HCT116 (cell line): ENCODE results near the gene SCFD2. TPM values are rescaled to one million over a fixed set of nuclear protein-coding genes. Genes with fewer than 3 reads are reported as not detected.

Source experiments
- ATAC-seq: fragments of 200-7000 bp; cut with Tn5 transposase; 2 replicates; pipeline ENCODE4 v1.9.1; 2020; ENCODE audit warnings: mild to moderate bottlenecking, moderate library complexity
- BruUV-seq: library from RNA; stranded (reverse); fragments of 400-500 nt; replicated peaks from 2 replicates; lab custom pipeline; 2021; lab: Mats Ljungman, UMichigan
- CTCF ChIA-PET: fragments of 300-600 bp; sonication (Branson Sonifier 250); formaldehyde crosslinking; loops from one replicate; lab custom pipeline; 2021; ENCODE audit warnings: antibody characterized with exemption; lab: Charles Lee
- POLR2A ChIA-PET: fragments of 300-600, 350-600 bp; sonication (Branson Sonifier 250); formaldehyde crosslinking; loops from one replicate; lab custom pipeline; 2021; ENCODE audit warnings: antibody characterized with exemption; lab: Charles Lee
- RAD21 ChIA-PET, 2 experiments: fragments of 300-600 bp; sonication (Branson Sonifier 250); formaldehyde crosslinking; loops; one replicate each; lab custom pipeline; 2023; ENCODE audit warnings: low total read pairs in 2 of 2; ENCODE audit not compliant: uncharacterized antibody in 2 of 2, unreplicated experiment in 2 of 2, low non-redundant PET in 1 of 2; lab: Charles Lee
- DNase-seq: peaks from one replicate; pipeline ENCODE4 v3.0.0-alpha.2; 2010; ENCODE audit warnings: low read depth, low spot score
- H2AFZ ChIP-seq: fragments of 200-600 bp; shearing (Covaris generic), sonication (generic); 2 replicates; pipeline ENCODE4 v1.6.1; 2017; ENCODE audit warnings: low read depth, mixed run types, mixed read lengths, antibody characterized with exemption, low read length; ENCODE audit not compliant: poor library complexity, severe bottlenecking
- H3K27ac ChIP-seq: 2 replicates; pipeline ENCODE4 v1.5.1; 2012; ENCODE audit warnings: low read depth, low read length
- H3K27me3 ChIP-seq: fragments of 200-600 bp; sonication (generic); 2 replicates; pipeline ENCODE4 v1.6.1; 2016; ENCODE audit warnings: mixed run types, low read length, mixed read lengths; ENCODE audit not compliant: insufficient read depth
- H3K36me3 ChIP-seq, 2 experiments: fragments of 200-500 bp in 1 of 2; fragments of 200-600 bp in 1 of 2; sonication (Bioruptor generic) in 1 of 2; sonication (generic) in 1 of 2; 2 replicates each; pipeline versions ENCODE4 v1.5.1 to v1.6.1; 2014 to 2016; ENCODE audit warnings: low read length in 2 of 2, inconsistent platforms in 1 of 2, mixed read lengths in 1 of 2, mixed run types in 1 of 2; ENCODE audit not compliant: insufficient read depth in 2 of 2, control insufficient read depth in 1 of 2
- H3K4me1 ChIP-seq, 2 experiments: fragments of 200-600 bp in 1 of 2; sonication (generic) in 1 of 2; 2 replicates each; pipeline versions ENCODE4 v1.5.1 to v1.6.1; 2012 to 2017; ENCODE audit warnings: low read length in 2 of 2, inconsistent platforms in 1 of 2, mild to moderate bottlenecking in 1 of 2, mixed read lengths in 1 of 2, mixed run types in 1 of 2, moderate library complexity in 1 of 2; ENCODE audit not compliant: insufficient read depth in 2 of 2, control insufficient read depth in 1 of 2
- H3K4me2 ChIP-seq: fragments of 200-600 bp; sonication (generic); 2 replicates; pipeline ENCODE4 v1.6.1; 2017; ENCODE audit warnings: mixed run types, low read length, mixed read lengths
- H3K4me3 ChIP-seq, 2 experiments: fragments of 200-600 bp in 1 of 2; sonication (generic) in 1 of 2; replicated peaks in 1 of 2; 2 replicates each; pipeline ENCODE4 v1.5.1; 2011 to 2016; ENCODE audit warnings: low read length in 2 of 2, control low read depth in 1 of 2, low read depth in 1 of 2, mild to moderate bottlenecking in 1 of 2, mixed read lengths in 1 of 2, mixed run types in 1 of 2
- H3K79me2 ChIP-seq: fragments of 200-600 bp; sonication (generic); 2 replicates; pipeline ENCODE4 v1.6.1; 2017; ENCODE audit warnings: mild to moderate bottlenecking, mixed run types, low read length, moderate library complexity, mixed read lengths; ENCODE audit not compliant: insufficient read depth
- H3K9ac ChIP-seq: fragments of 200-600 bp; sonication (generic); 2 replicates; pipeline ENCODE4 v1.6.1; 2016; ENCODE audit warnings: low read length, mixed read lengths
- H3K9me2 ChIP-seq: fragments of 200-600 bp; sonication (generic), shearing (Covaris generic); 2 replicates; pipeline ENCODE4 v1.6.1; 2017; ENCODE audit warnings: mixed run types, mild to moderate bottlenecking, moderate library complexity; ENCODE audit not compliant: insufficient read depth
- H3K9me3 ChIP-seq, 2 experiments: fragments of 200-500 bp in 1 of 2; fragments of 200-600 bp in 1 of 2; sonication (Bioruptor generic) in 1 of 2; sonication (generic) in 1 of 2; 2 replicates each; pipeline ENCODE4 v1.6.1; 2014 to 2017; ENCODE audit warnings: low read length in 2 of 2, mixed read lengths in 2 of 2, inconsistent platforms in 1 of 2, low read depth in 1 of 2, mild to moderate bottlenecking in 1 of 2, mixed run types in 1 of 2, moderate library complexity in 1 of 2; ENCODE audit not compliant: control insufficient read depth in 1 of 2, insufficient read depth in 1 of 2
- H4K20me1 ChIP-seq: fragments of 200-600 bp; sonication (generic), shearing (Covaris generic); 2 replicates; pipeline ENCODE4 v1.6.1; 2017; ENCODE audit warnings: mixed run types, mild to moderate bottlenecking, moderate library complexity; ENCODE audit not compliant: insufficient read depth
- ATF3 ChIP-seq: IDR thresholded peaks from 2 replicates; pipeline ENCODE4 v1.6.1; 2012
- CEBPB ChIP-seq: IDR thresholded peaks from 2 replicates; pipeline ENCODE4 v1.6.1; 2012; ENCODE audit warnings: low read depth
- EZH2 ChIP-seq: fragments of 200-600 bp; sonication (generic); IDR thresholded peaks from 2 replicates; pipeline ENCODE4 v1.6.1; 2017; ENCODE audit warnings: antibody characterized with exemption, mixed run types
- JUND ChIP-seq: IDR thresholded peaks from 2 replicates; pipeline ENCODE4 v1.6.1; 2012
- POLR2A ChIP-seq: IDR thresholded peaks from 2 replicates; pipeline ENCODE4 v1.7.0; 2011; ENCODE audit warnings: borderline replicate concordance; ENCODE audit not compliant: insufficient read depth, insufficient read length; ENCODE audit errors: extremely low read depth
- POLR2AphosphoS5 ChIP-seq: IDR thresholded peaks from 2 replicates; pipeline ENCODE4 v1.6.1; 2011; ENCODE audit warnings: mild to moderate bottlenecking, low read depth, low read length, moderate library complexity
- RAD21 ChIP-seq: IDR thresholded peaks from 2 replicates; pipeline ENCODE4 v1.6.1; 2012; ENCODE audit warnings: low read depth, mild to moderate bottlenecking
- SRF ChIP-seq: IDR thresholded peaks from 2 replicates; pipeline ENCODE4 v1.6.1; 2012; ENCODE audit warnings: low read depth
- TCF7L2 ChIP-seq: IDR thresholded peaks from 2 replicates; pipeline ENCODE4 v1.7.0; 2011; ENCODE audit warnings: borderline replicate concordance, inconsistent platforms; ENCODE audit not compliant: insufficient read depth, insufficient read length; ENCODE audit errors: extremely low read depth
- ZNF274 ChIP-seq: fragments of 200-500 bp; sonication (Bioruptor generic); IDR thresholded peaks from 2 replicates; pipeline ENCODE4 v1.6.1; 2014; ENCODE audit warnings: mild to moderate bottlenecking, low read depth, low read length, inconsistent platforms
- intact Hi-C: fragments of 100-400 bp; cut with micrococcal nuclease; formaldehyde crosslinking; loops from 2 replicates; pipeline ENCODE4 v1.10.0; 2022
- total RNA-seq: library from RNA; stranded (reverse); gene quantifications from one replicate; pipeline ENCODE4 v1.2.1, GENCODE V29; 2021; ENCODE audit not compliant: unreplicated experiment
- TF ChIP-seq, protein P1 (sequence below): IDR thresholded peaks from 2 replicates; pipeline ENCODE4 v1.6.1; 2012

Gene SCFD2
- total RNA-seq, 1 experiment from 2014 or later, result 13.6 TPM

DNA sequence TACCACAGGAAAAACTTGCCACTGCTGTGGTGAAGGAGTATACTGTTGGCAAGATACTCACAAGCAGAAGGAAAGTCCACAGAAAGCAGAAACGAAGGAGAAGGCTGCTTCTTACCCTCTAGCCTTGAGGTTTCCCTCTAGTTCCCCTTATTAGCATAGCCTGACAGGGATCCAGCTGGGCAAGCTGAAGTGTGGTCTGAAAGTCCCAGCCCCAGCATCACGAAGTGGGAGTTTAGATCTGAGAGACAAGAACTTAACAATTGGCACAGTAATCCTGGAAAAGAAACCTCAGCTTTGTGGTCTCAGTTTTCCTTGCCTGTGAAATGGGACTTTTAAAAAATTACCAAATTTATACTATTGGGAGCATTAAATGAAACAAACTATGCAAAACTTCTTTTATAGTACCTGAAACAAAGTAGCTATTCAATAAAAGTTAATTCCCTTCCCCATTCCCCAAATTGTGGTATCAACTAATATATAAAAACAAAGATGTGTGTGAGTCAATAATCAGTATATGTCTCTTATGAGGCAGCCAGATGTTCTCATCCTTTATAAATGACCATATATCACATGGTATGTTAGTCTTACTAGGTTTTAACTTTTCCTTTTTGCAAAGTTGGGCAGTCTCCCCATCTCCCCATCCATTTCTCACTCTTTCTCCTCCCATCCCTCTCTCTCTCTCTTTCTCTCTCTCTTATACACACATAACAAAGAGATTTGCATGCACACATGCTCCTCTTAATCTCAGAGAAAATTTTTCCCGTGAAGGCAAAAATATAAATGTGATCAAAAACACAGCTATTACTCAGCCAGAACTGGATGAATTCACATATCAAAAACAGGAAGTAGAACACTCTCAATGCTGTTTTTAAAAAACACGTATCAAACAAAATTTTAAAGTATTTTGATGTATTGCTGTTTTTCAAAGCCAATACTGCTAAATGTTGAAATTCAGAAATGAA is 57.8 kb downstream of the SCFD2 start:
- no peak overlapping the region for H3K4me2 ChIP-seq
- ATAC-seq (no peak), DNase-seq (no peak)
- 0 out of 2 replicates have a peak, but pooled peaks cover 3% of the 10 kb centered on the region for H3K9me2 ChIP-seq
- BruUV-seq, result no TSS peak
- no peak overlapping the region for H3K4me3 ChIP-seq
- H3K9ac ChIP-seq, result no peak overlapping the region
- TF ChIP-seq, protein P1, sequence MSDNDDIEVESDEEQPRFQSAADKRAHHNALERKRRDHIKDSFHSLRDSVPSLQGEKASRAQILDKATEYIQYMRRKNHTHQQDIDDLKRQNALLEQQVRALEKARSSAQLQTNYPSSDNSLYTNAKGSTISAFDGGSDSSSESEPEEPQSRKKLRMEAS, result no peak
- TF ChIP-seq TCF7L2, result no peak
- TF ChIP-seq CEBPB, result no peak
- TF ChIP-seq ATF3, result no peak
- no peak for TF ChIP-seq POLR2A
- TF ChIP-seq ZNF274, result no peak
- TF ChIP-seq SRF, result no peak
- TF ChIP-seq JUND, result no peak
- TF ChIP-seq RAD21, result no peak
- no peak for TF ChIP-seq POLR2AphosphoS5
- no peak for TF ChIP-seq EZH2
- CTCF ChIA-PET, result no interaction called here
- intact Hi-C loops, result no loop called here
- H3K36me3 ChIP-seq, result no peaks in the 10 kb centered on the region
- no peaks in the 10 kb centered on the region for H3K9me3 ChIP-seq
- no peaks in the 10 kb centered on the region for H3K79me2 ChIP-seq
- H4K20me1 ChIP-seq, result no peaks in the 10 kb centered on the region
- no peak overlapping the region for H2AFZ ChIP-seq
- H3K27ac ChIP-seq, result no peak overlapping the region
- RAD21 ChIA-PET, result no interaction called here
- no peaks in the 10 kb centered on the region for H3K4me1 ChIP-seq
- POLR2A ChIA-PET, result no interaction called here
- no peaks in the 10 kb centered on the region for H3K27me3 ChIP-seq
